ENCODE measurements around the gene PRSS57.
"Not testable (repeated sequence)": the region's sequence is repeated elsewhere in the genome, so short reads cannot be mapped to it uniquely, and the experiment has no call there.

The PRSS57 gene

GRCh38 chr19:695352-695949 lies at the start of gene PRSS57:
PRSS57 (minus strand) TSS chr19:695452; CDS start chr19:695430, 22 bp downstream.
- no peaks in the 10 kb centered on the region for H3K9me3 ChIP-seq (ENCODE audit: control insufficient read depth, low read length)
- H3K4me2 ChIP-seq (ENCODE audit: low read length): no peak within 1 kb of the TSS
- H3K27ac ChIP-seq: no peak within 1 kb of the TSS
- no peak within 1 kb of the TSS for H2AFZ ChIP-seq
- no peaks in the 10 kb centered on the region for H3K4me1 ChIP-seq
- H3K4me3 ChIP-seq (ENCODE audit: low read depth, low read length): no peak within 1 kb of the TSS
- no peaks in the 10 kb centered on the region for H3K79me2 ChIP-seq
- no peaks in the 10 kb centered on the region for H3K36me3 ChIP-seq (ENCODE audit: control insufficient read depth, insufficient read depth, low read length)
- no peak within 1 kb of the TSS for H3K9ac ChIP-seq
- TF ChIP-seq, protein P1, sequence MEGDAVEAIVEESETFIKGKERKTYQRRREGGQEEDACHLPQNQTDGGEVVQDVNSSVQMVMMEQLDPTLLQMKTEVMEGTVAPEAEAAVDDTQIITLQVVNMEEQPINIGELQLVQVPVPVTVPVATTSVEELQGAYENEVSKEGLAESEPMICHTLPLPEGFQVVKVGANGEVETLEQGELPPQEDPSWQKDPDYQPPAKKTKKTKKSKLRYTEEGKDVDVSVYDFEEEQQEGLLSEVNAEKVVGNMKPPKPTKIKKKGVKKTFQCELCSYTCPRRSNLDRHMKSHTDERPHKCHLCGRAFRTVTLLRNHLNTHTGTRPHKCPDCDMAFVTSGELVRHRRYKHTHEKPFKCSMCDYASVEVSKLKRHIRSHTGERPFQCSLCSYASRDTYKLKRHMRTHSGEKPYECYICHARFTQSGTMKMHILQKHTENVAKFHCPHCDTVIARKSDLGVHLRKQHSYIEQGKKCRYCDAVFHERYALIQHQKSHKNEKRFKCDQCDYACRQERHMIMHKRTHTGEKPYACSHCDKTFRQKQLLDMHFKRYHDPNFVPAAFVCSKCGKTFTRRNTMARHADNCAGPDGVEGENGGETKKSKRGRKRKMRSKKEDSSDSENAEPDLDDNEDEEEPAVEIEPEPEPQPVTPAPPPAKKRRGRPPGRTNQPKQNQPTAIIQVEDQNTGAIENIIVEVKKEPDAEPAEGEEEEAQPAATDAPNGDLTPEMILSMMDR (IDR thresholded peaks at IDR 0.05): no peak
- peaks cover 3% of the 10 kb centered on the region for H3K27me3 ChIP-seq (ENCODE audit: control insufficient read depth, insufficient read depth, low read length)

- H2AFZ ChIP-seq: no peak overlapping the region
- no peak overlapping the region for H3K4me2 ChIP-seq (ENCODE audit: low read length)
- H3K36me3 ChIP-seq (ENCODE audit: control insufficient read depth, insufficient read depth, low read length): no peaks in the 10 kb centered on the region
- no peaks in the 10 kb centered on the region for H3K79me2 ChIP-seq
- no peaks in the 10 kb centered on the region for H3K27me3 ChIP-seq (ENCODE audit: control insufficient read depth, insufficient read depth, low read length)
- no peak overlapping the region for H3K27ac ChIP-seq
- TF ChIP-seq, protein P1 (IDR thresholded peaks at IDR 0.05): no peak
- H3K9ac ChIP-seq: no peak overlapping the region
- H3K4me1 ChIP-seq: no peaks in the 10 kb centered on the region
- no peak overlapping the region for H3K4me3 ChIP-seq (ENCODE audit: low read depth, low read length)
- H3K9me3 ChIP-seq (ENCODE audit: control insufficient read depth, low read length): no peaks in the 10 kb centered on the region
These were observed 48.0 kb upstream of the PRSS57 start for GRCh38 chr19:743168-743687.

GRCh38 chr19:742540-743075 lies 47.4 kb upstream of the PRSS57 start:
- Histone ChIP-seq H3K9me3 (ENCODE audit: control insufficient read depth, low read length) (no peaks in the 10 kb centered on the region), H2AFZ (no peak overlapping the region), H3K4me2 (ENCODE audit: low read length) (no peak overlapping the region), H3K27me3 (ENCODE audit: control insufficient read depth, insufficient read depth, low read length) (no peaks in the 10 kb centered on the region), H3K79me2 (no peaks in the 10 kb centered on the region), H3K27ac (no peak overlapping the region), H3K36me3 (ENCODE audit: control insufficient read depth, insufficient read depth, low read length) (no peaks in the 10 kb centered on the region), H3K4me3 (ENCODE audit: low read depth, low read length) (no peak overlapping the region), H3K4me1 (no peaks in the 10 kb centered on the region), H3K9ac (no peak overlapping the region)
- TF ChIP-seq, protein P1 (IDR thresholded peaks at IDR 0.05): no peak

DNA sequence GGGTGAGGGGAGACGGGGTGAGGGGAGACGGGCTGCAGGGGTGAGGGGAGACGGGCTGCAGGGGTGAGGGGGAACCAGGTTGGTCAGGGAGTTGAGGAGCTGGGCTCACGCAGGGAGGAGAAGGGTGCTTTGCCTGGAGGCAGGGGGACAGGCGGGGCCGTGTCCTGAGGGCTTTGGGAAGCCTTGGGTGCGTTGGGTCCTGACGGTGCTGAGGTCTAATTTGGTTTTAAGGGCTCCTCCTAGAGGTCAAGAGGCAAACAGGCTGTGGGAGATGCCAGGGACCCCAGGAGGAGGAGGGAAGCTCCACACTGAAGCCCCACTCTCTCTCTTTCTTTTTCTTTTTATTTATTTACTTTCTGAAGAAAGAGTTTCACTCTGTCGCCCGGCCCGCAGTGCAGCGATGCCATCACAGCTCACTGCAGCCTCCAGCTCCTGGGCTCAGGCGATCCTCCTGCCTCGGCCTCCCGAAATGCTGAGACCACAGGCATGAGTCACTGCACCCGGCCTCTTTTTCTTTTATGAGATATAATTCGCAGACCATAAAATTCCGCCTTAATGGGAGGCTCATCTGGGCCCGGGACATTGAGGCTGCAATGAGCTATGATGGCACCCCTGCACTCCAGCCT lies 46.4 kb upstream of the PRSS57 start:
- Histone ChIP-seq H2AFZ (no peak overlapping the region), H3K9ac (no peak overlapping the region), H3K27me3 (ENCODE audit: control insufficient read depth, insufficient read depth, low read length) (no peaks in the 10 kb centered on the region), H3K36me3 (ENCODE audit: control insufficient read depth, insufficient read depth, low read length) (no peaks in the 10 kb centered on the region), H3K79me2 (no peaks in the 10 kb centered on the region), H3K27ac (no peak overlapping the region), H3K4me1 (no peaks in the 10 kb centered on the region), H3K9me3 (ENCODE audit: control insufficient read depth, low read length) (no peaks in the 10 kb centered on the region), H3K4me3 (ENCODE audit: low read depth, low read length) (no peak overlapping the region), H3K4me2 (ENCODE audit: low read length) (no peak overlapping the region)
- TF ChIP-seq, protein P1 (IDR thresholded peaks at IDR 0.05): no peak

DNA sequence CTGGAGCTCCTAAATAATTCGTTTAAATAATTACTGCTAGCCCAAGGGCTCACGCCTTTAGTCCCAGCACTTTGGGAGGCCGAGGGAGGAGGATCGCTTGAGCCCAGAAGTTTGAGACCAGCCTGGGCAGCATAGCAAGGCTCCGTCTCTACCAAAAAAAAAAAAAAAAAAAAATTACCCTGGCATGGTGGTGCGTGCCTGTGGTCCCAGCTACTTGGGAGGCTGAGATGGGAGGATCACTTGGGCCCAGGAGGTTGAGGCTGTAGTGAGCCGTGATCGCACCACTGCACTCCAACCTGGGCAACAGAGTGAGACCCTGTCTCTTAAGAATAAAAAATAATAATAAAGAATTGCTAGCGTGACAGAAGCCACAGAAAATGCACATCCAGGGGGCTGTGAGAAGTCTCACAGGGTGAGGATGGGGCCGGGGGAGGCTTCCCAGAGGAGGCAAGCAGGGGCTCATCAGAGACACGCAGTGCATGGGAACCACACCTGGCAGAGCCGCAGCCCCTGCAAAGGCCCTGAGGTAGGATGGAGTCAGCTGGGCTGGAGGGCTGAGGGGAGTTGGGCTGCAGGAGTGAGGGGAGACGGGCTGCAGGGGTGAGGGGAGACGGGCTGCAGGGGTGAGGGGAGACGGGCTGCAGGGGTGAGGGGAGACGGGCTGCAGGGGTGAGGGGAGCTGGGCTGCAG lies 45.7 kb upstream of the PRSS57 start:
- not testable (repeated sequence) for H3K4me2 ChIP-seq (ENCODE audit: low read length); H3K36me3 ChIP-seq (ENCODE audit: control insufficient read depth, insufficient read depth, low read length); H3K4me1 ChIP-seq; H3K9me3 ChIP-seq (ENCODE audit: control insufficient read depth, low read length); H3K79me2 ChIP-seq; H3K27ac ChIP-seq; H3K9ac ChIP-seq; H3K27me3 ChIP-seq (ENCODE audit: control insufficient read depth, insufficient read depth, low read length); H2AFZ ChIP-seq; H3K4me3 ChIP-seq (ENCODE audit: low read depth, low read length)
